WTC11 (cell line): ENCODE data around the gene AVL9. TPM values are rescaled to one million over a fixed set of nuclear protein-coding genes. Genes with fewer than 3 reads are reported as not detected.

Source experiments
- ATAC-seq: fragments of 200-7000 bp; cut with Tn5 transposase; 2 replicates; pipeline ENCODE4 v1.10.0; 2021; ENCODE audit warnings: mild to moderate bottlenecking, moderate library complexity
- CTCF ChIA-PET: fragments of 300-600 bp; sonication (Branson Sonifier 250); formaldehyde crosslinking; loops from one replicate; lab custom pipeline; 2021; ENCODE audit warnings: antibody characterized with exemption; lab: Charles Lee
- POLR2A ChIA-PET: fragments of 350-600 bp; sonication (Branson Sonifier 250); formaldehyde crosslinking; loops from one replicate; lab custom pipeline; 2021; ENCODE audit warnings: antibody characterized with exemption; lab: Charles Lee
- DNase-seq: peaks from one replicate; pipeline ENCODE4 v3.0.0; 2021; ENCODE audit warnings: low spot score
- H3K27ac Mint-ChIP-seq: 2 replicates; pipeline ENCODE4 v1.8.0; 2021; ENCODE audit warnings: mixed read lengths
- H3K27me3 Mint-ChIP-seq: 2 replicates; pipeline ENCODE4 v1.8.0; 2021; ENCODE audit warnings: low read depth, mild to moderate bottlenecking, moderate library complexity, mixed read lengths
- H3K36me3 Mint-ChIP-seq: 2 replicates; pipeline ENCODE4 v1.8.0; 2021; ENCODE audit warnings: mixed read lengths
- H3K4me1 Mint-ChIP-seq: 2 replicates; pipeline ENCODE4 v1.8.0; 2022; ENCODE audit warnings: mixed read lengths
- H3K4me3 Mint-ChIP-seq: 2 replicates; pipeline ENCODE4 v1.8.0; 2021; ENCODE audit warnings: mild to moderate bottlenecking, moderate library complexity, mixed read lengths
- H3K9me3 Mint-ChIP-seq: 2 replicates; pipeline ENCODE4 v1.8.0; 2021; ENCODE audit warnings: mixed read lengths
- CREM ChIP-seq: sonication (generic); formaldehyde crosslinking; IDR thresholded peaks from 2 replicates; pipeline ENCODE4 v1.8.1; 2022; ENCODE audit warnings: mild to moderate bottlenecking, missing genetic modification reagents, moderate library complexity
- CTCF ChIP-seq: fragments of 200-600 bp; IDR thresholded peaks from 2 replicates; pipeline ENCODE4 v1.8.0; 2022; ENCODE audit warnings: antibody characterized with exemption
- ERG ChIP-seq: fragments of 250-450 bp; sonication (Bioruptor Pico); IDR thresholded peaks from 2 replicates; pipeline ENCODE4 v1.8.0; 2021; ENCODE audit warnings: mild to moderate bottlenecking
- ESRRA ChIP-seq: sonication (generic); formaldehyde crosslinking; IDR thresholded peaks from 2 replicates; pipeline ENCODE4 v1.8.1; 2022; ENCODE audit warnings: mild to moderate bottlenecking, missing genetic modification reagents, borderline replicate concordance
- FOXK1 ChIP-seq: sonication (generic); formaldehyde crosslinking; IDR thresholded peaks from 2 replicates; pipeline ENCODE4 v1.8.0; 2022; ENCODE audit warnings: mild to moderate bottlenecking, moderate library complexity, missing genetic modification reagents
- GABPB1 ChIP-seq: sonication (generic); formaldehyde crosslinking; IDR thresholded peaks from 2 replicates; pipeline ENCODE4 v1.8.1; 2023; ENCODE audit warnings: mild to moderate bottlenecking, missing genetic modification reagents
- HMGA2 ChIP-seq: fragments of 250-450 bp; sonication (Bioruptor Pico); IDR thresholded peaks from 2 replicates; pipeline ENCODE4 v1.4.0; 2021; ENCODE audit warnings: mild to moderate bottlenecking, moderate library complexity
- MXD4 ChIP-seq: fragments of 250-450 bp; sonication (Bioruptor Pico); IDR thresholded peaks from 2 replicates; pipeline ENCODE4 v1.8.0; 2021; ENCODE audit warnings: mild to moderate bottlenecking, moderate library complexity, borderline replicate concordance
- NR2C2 ChIP-seq: sonication (generic); formaldehyde crosslinking; IDR thresholded peaks from 2 replicates; pipeline ENCODE4 v1.8.0; 2022; ENCODE audit warnings: mild to moderate bottlenecking, missing genetic modification reagents
- OVOL2 ChIP-seq: fragments of 250-450 bp; sonication (Bioruptor Pico); IDR thresholded peaks from 2 replicates; pipeline ENCODE4 v1.9.0; 2021; ENCODE audit warnings: mild to moderate bottlenecking, borderline replicate concordance
- PRRX2 ChIP-seq: fragments of 250-450 bp; sonication (Bioruptor Pico); IDR thresholded peaks from 2 replicates; pipeline ENCODE4 v1.8.0; 2021; ENCODE audit warnings: mild to moderate bottlenecking
- SP1 ChIP-seq: sonication (generic); formaldehyde crosslinking; conservative IDR thresholded peaks from 2 replicates; pipeline ENCODE4 v1.8.1; 2022; ENCODE audit warnings: missing genetic modification reagents
- TP53 ChIP-seq: sonication (generic); formaldehyde crosslinking; IDR thresholded peaks from 2 replicates; pipeline ENCODE4 v1.8.1; 2023; ENCODE audit warnings: mild to moderate bottlenecking, missing genetic modification reagents
- USF1 ChIP-seq: sonication (generic); formaldehyde crosslinking; IDR thresholded peaks from 2 replicates; pipeline ENCODE4 v1.8.0; 2022; ENCODE audit warnings: mild to moderate bottlenecking, missing genetic modification reagents
- ZBTB21 ChIP-seq: sonication (generic); formaldehyde crosslinking; IDR thresholded peaks from 2 replicates; pipeline ENCODE4 v1.8.1; 2023; ENCODE audit warnings: mild to moderate bottlenecking, missing genetic modification reagents, borderline replicate concordance
- ZMAT4 ChIP-seq: fragments of 250-450 bp; sonication (Bioruptor Pico); IDR thresholded peaks from 2 replicates; pipeline ENCODE4 v1.9.0; 2021; ENCODE audit warnings: mild to moderate bottlenecking
- ZNF121 ChIP-seq: sonication (generic); formaldehyde crosslinking; IDR thresholded peaks from 2 replicates; pipeline ENCODE4 v1.8.0; 2023; ENCODE audit warnings: missing genetic modification reagents
- ZNF232 ChIP-seq: sonication (generic); formaldehyde crosslinking; IDR thresholded peaks from 2 replicates; pipeline ENCODE4 v1.8.0; 2022; ENCODE audit warnings: mild to moderate bottlenecking, missing genetic modification reagents
- ZNF671 ChIP-seq: fragments of 250-450 bp; sonication (Bioruptor Pico); IDR thresholded peaks from 2 replicates; pipeline ENCODE4 v1.8.0; 2021; ENCODE audit warnings: mild to moderate bottlenecking
- total RNA-seq: library from RNA; stranded (reverse); gene quantifications from 3 replicates; pipeline ENCODE4 v1.2.3, GENCODE V29; 2021
- TF ChIP-seq, protein P1 (sequence below): sonication (generic); formaldehyde crosslinking; IDR thresholded peaks from 2 replicates; pipeline ENCODE4 v1.8.1; 2023; ENCODE audit warnings: mild to moderate bottlenecking, missing genetic modification reagents, moderate library complexity

Gene AVL9
- total RNA-seq, 1 experiment from 2014 or later: 55.6 TPM

- ChIA-PET CTCF (no interaction called here), POLR2A (no interaction called here)
- TF ChIP-seq SP1 (CRISPR knock-in tag): no peak
- TF ChIP-seq CTCF: no peak
- TF ChIP-seq ZNF121: no peak
- TF ChIP-seq HMGA2 (CRISPR knock-in tag): no peak
- TF ChIP-seq ESRRA: no peak
- no peak for TF ChIP-seq ZBTB21 (CRISPR knock-in tag)
- Mint-ChIP-seq H3K36me3 (peaks cover 19% of the 10 kb centered on the region), H3K4me1 (peaks cover 32% of the 10 kb centered on the region), H3K4me3 (no peak overlapping the region), H3K9me3 (peaks cover 6% of the 10 kb centered on the region), H3K27me3 (no peaks in the 10 kb centered on the region; the same call in 1 of the 2 replicates), H3K27ac (peak overlapping the region; percentile 74)
- no peak for ATAC-seq
- no peak for DNase-seq
Measured at GRCh38 chr7:32501522-32501921, 6.2 kb downstream of the AVL9 start.

DNA sequence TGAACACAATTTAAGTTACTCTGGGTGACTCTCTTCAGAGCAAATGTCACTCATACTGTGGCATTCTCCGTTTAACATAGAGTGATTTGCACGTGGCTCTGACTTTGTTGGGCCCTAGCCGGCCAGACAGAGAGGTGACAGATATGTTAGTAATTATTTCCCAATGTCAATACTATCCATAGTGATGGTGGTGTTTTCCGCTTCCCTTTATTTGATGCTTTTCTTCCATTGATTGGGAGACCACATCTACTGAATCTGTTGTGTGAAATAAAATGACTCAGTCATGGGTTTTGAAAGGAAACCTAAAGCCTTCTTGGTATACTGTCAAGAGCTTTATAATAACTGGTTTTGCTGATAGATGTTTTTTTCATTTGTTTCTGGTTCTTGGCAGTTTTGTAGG lies 7.4 kb downstream of the AVL9 start:
- ChIA-PET POLR2A (no interaction called here), CTCF (no interaction called here)
- Mint-ChIP-seq H3K9me3 (peaks cover 6% of the 10 kb centered on the region), H3K27me3 (no peaks in the 10 kb centered on the region; the same call in 1 of the 2 replicates), H3K4me3 (no peak overlapping the region), H3K36me3 (peaks cover 14% of the 10 kb centered on the region), H3K27ac (peak overlapping the region; percentile 48; the same call in 1 of the 2 replicates), H3K4me1 (peaks cover 26% of the 10 kb centered on the region)
- no peak for ATAC-seq
- no peak for DNase-seq
- TF ChIP-seq ERG (CRISPR knock-in tag) (no peak), ZNF232 (CRISPR knock-in tag) (no peak), GABPB1 (CRISPR knock-in tag) (no peak), PRRX2 (CRISPR knock-in tag) (no peak), NR2C2 (no peak), CREM (no peak), ZMAT4 (CRISPR knock-in tag) (no peak), HMGA2 (CRISPR knock-in tag) (no peak)
- TF ChIP-seq, protein P1, sequence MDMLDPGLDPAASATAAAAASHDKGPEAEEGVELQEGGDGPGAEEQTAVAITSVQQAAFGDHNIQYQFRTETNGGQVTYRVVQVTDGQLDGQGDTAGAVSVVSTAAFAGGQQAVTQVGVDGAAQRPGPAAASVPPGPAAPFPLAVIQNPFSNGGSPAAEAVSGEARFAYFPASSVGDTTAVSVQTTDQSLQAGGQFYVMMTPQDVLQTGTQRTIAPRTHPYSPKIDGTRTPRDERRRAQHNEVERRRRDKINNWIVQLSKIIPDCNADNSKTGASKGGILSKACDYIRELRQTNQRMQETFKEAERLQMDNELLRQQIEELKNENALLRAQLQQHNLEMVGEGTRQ (CRISPR knock-in tag): no peak

GRCh38 chr7:32506266-32507054 lies 11.2 kb downstream of the AVL9 start:
- Mint-ChIP-seq H3K27ac (no peak overlapping the region), H3K9me3 (0 out of 2 replicates have a peak, but pooled peaks cover 5% of the 10 kb centered on the region), H3K36me3 (peaks cover 21% of the 10 kb centered on the region), H3K27me3 (no peaks in the 10 kb centered on the region), H3K4me1 (peaks cover 12% of the 10 kb centered on the region), H3K4me3 (no peak overlapping the region)
- DNase-seq: no peak
- TF ChIP-seq TP53 (CRISPR knock-in tag) (no peak), ESRRA (no peak), GABPB1 (CRISPR knock-in tag) (peak; percentile 69)
- ATAC-seq: no peak
- CTCF ChIA-PET: no interaction called here
- POLR2A ChIA-PET: no interaction called here

DNA sequence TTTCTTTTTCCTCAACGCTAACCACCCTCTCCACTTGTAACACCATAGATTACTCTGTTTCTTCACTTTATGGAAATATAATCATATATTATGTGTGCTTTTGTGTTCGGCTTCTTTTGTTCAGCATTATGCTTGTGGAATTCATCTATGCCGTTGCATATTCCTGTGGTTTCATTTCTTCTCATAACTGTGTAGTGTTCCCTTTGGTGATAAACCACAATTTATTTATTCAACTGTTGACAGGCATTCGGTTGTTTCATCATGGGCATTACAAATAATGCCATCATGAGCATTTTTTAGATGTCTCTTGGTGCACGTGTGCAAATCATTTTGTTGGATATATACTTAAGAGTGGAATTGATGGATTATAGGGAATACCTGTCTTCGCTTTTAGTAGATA lies 12.1 kb downstream of the AVL9 start:
- DNase-seq: no peak
- peaks cover 26% of the 10 kb centered on the region for H3K36me3 Mint-ChIP-seq
- 0 out of 2 replicates have a peak, but pooled peaks cover 5% of the 10 kb centered on the region for H3K9me3 Mint-ChIP-seq
- POLR2A ChIA-PET: no interaction called here
- peaks cover 19% of the 10 kb centered on the region for H3K4me1 Mint-ChIP-seq
- no peaks in the 10 kb centered on the region for H3K27me3 Mint-ChIP-seq
- TF ChIP-seq OVOL2 (CRISPR knock-in tag) (no peak), FOXK1 (CRISPR knock-in tag) (no peak), ZNF671 (CRISPR knock-in tag) (no peak), MXD4 (CRISPR knock-in tag) (no peak), USF1 (CRISPR knock-in tag) (no peak)
- TF ChIP-seq, all 79 proteins: peak for 0
- no peak for ATAC-seq
- CTCF ChIA-PET: no interaction called here
- no peak overlapping the region for H3K4me3 Mint-ChIP-seq
- no peak overlapping the region for H3K27ac Mint-ChIP-seq
